ENCODE data around the gene PPP1R1B. TPM values are rescaled to one million over a fixed set of nuclear protein-coding genes. Genes with fewer than 3 reads are reported as not detected.

Gene PPP1R1B
- total RNA-seq, 1 donor: not detected

DNA sequence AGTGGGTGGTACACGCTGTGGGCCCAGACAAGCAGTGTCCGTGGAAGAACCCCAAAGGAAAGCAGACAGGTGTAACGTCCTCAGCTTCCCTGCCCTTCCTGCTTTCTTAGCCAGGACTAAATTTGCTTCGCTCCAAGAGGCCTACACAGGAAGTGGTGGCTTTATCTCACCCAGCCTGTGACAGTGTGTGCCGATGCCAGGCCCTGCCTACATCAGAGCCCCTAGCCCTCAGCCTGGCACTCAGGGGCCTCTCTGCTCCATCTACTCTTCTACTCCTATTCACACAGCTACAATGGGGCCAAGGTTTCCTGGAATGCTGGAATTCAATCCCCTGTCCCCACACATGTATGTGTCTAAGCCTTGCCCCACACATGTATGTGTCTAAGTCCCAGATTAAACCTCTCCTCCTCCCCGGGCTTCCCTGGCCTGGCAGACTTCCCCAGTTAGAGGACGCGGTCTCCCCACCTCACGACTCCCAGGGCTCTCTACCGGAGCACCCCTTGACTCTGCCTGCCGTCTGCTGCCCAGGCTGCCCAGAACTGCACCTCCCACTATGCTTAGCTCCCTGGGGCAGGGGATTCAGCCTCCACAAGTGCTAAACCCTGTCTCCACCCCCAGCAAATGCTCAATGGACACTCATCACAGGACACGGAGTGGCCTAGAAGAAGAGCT lies 52.9 kb downstream of the PPP1R1B start:
- Histone ChIP-seq H3K4me3 (ENCODE audit: low read length) (no peak overlapping the region), H3K4me1 (ENCODE audit: insufficient read depth, low read length) (peaks cover 65% of the 10 kb centered on the region), H3K27me3 (ENCODE audit: insufficient read depth, low read length) (no peaks in the 10 kb centered on the region), H3K9me3 (ENCODE audit: low read depth, low read length) (no peaks in the 10 kb centered on the region)

DNA sequence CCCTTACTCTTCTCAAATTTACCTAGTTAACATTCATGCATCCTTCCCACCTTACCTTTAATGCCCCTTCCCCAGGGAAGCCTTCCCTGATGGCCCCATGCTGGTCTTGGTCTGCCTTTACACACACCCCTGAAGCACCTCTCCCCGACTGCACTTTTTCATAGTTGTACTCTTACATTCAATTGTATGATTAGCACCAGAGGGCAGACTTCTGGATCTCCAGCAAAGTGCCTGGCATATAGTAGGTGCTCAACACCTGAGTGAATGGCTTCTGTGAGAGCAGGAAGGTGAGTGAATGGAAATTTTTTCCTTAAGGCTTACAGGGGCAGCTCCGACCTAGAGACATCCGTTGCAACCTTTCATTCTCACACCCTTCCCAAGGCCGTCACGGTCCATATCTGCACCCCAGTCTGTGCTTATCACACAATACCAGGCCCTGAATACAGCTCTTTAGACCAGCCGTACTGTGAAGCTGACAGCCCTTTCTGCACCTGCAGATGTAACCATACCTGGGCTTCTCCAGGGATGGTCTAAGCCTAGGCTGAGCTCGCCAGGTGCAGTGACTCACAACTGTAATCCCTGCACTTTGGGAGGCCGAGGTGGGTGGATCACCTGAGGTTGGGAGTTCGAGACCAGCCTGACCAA lies 56.7 kb downstream of the PPP1R1B start:
- Histone ChIP-seq H3K4me3 (ENCODE audit: low read length) (no peak overlapping the region), H3K9me3 (ENCODE audit: low read depth, low read length) (no peaks in the 10 kb centered on the region)

DNA sequence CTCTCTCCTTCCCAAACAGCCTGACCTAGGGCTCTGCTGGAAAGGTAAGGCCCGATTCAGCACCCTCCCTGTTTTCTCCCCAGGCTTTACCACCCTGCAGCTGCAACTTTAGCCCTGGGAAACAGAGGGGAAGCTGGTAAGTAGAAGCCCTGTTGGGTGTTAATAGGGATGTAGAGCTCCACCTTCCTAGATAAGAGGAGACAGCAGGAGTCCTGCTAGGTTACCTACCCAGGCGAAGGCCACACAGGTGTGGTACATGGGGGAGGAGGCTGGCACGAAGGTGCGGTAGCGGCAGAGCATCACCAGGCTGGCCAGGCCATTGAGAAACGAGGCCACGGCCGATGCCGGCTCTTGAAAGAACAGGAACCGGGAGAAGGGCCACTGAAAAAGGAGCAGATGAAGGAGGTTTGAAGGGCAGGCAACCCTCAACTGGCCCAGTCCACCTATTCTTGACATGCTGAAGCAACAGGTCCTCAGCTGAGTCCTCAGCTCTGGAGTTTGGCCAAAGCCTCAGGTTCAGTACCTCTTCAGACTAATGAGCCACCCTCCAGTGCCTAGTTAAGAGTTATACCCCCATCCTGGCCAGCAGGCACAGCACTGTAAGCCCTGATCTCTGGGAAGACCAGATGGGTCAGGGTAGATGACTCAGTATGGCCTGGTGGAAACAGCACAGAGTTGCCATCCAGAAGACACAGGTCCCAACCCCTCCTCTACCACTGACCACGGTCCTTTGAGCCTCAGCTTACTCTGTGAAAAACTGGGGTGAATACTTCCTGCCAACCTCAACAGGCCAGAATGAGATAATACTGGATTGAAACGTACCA lies 57.8 kb downstream of the PPP1R1B start:
- H3K9me3 ChIP-seq (ENCODE audit: low read depth, low read length): no peaks in the 10 kb centered on the region
- no peak overlapping the region for H3K4me3 ChIP-seq (ENCODE audit: low read length)

More for the DNA sequence above, 56.7 kb downstream of the PPP1R1B start:
- H3K4me1 ChIP-seq (ENCODE audit: insufficient read depth, low read length): peaks cover 36% of the 10 kb centered on the region
- no peaks in the 10 kb centered on the region for H3K27me3 ChIP-seq (ENCODE audit: insufficient read depth, low read length)

More for the DNA sequence above, 57.8 kb downstream of the PPP1R1B start:
- H3K4me1 ChIP-seq (ENCODE audit: insufficient read depth, low read length): peaks cover 33% of the 10 kb centered on the region
- H3K27me3 ChIP-seq (ENCODE audit: insufficient read depth, low read length): no peaks in the 10 kb centered on the region

Other genes starting within 250 kb of the PPP1R1B start
- gene FBXL20, start 225.3 kb upstream of the PPP1R1B start, total RNA-seq: 15.8 TPM
- 23.9 TPM for gene MED1, start 175.7 kb upstream of the PPP1R1B start, total RNA-seq
- gene CDK12, start 165.5 kb upstream of the PPP1R1B start, total RNA-seq: 91.3 TPM
- under 0.01 TPM for gene NEUROD2, start 19.0 kb upstream of the PPP1R1B start, total RNA-seq
- gene STARD3, start 10.2 kb downstream of the PPP1R1B start, total RNA-seq: 31.8 TPM
- gene TCAP, start 38.4 kb downstream of the PPP1R1B start, total RNA-seq: 1.0 TPM
- not detected for gene PNMT, start 41.5 kb downstream of the PPP1R1B start, total RNA-seq
- gene PGAP3, start 61.1 kb downstream of the PPP1R1B start, total RNA-seq: 6.4 TPM
- 10.2 TPM for gene ERBB2, start 73.1 kb downstream of the PPP1R1B start, total RNA-seq
- 21.6 TPM for gene MIEN1, start 103.6 kb downstream of the PPP1R1B start, total RNA-seq
- gene GRB7, start 111.0 kb downstream of the PPP1R1B start, total RNA-seq: not detected
- 47.5 TPM for gene IKZF3, start 237.4 kb downstream of the PPP1R1B start, total RNA-seq
- gene ZPBP2, start 241.2 kb downstream of the PPP1R1B start, total RNA-seq: not detected

Measured in mononuclear cell (primary cell).